MM.1S (cell line): ENCODE measurements around the gene MACROD2.

ENCODE experiments used
- DNase-seq: peaks from one replicate; pipeline ENCODE4 v3.0.0-alpha.2; 2015
- H2AFZ ChIP-seq: fragments of 300-600 bp; sonication (generic); 2 replicates; pipeline ENCODE4 v1.6.0; 2016; ENCODE audit warnings: antibody characterized with exemption, low read length
- H3F3A ChIP-seq: fragments of 300-600 bp; sonication (generic); 2 replicates; pipeline ENCODE4 v1.6.1; 2016; ENCODE audit warnings: mild to moderate bottlenecking, antibody characterized with exemption, low read length, moderate library complexity, mixed read lengths; ENCODE audit not compliant: insufficient read depth
- H3K27ac ChIP-seq: fragments of 300-600 bp; sonication (generic); 2 replicates; pipeline ENCODE4 v1.5.1; 2016; ENCODE audit warnings: mild to moderate bottlenecking, low read length
- H3K27me3 ChIP-seq: fragments of 300-600 bp; sonication (generic); replicated peaks from 2 replicates; pipeline ENCODE4 v1.6.0; 2016; ENCODE audit warnings: low read length; ENCODE audit not compliant: insufficient read depth
- H3K36me3 ChIP-seq: fragments of 300-600 bp; sonication (generic); replicated peaks from 2 replicates; pipeline ENCODE4 v1.6.1; 2016; ENCODE audit warnings: mild to moderate bottlenecking, low read length, mixed read lengths; ENCODE audit not compliant: insufficient read depth
- H3K4me1 ChIP-seq: fragments of 300-600 bp; sonication (generic); 2 replicates; pipeline ENCODE4 v1.6.1; 2016; ENCODE audit warnings: low read length, mixed read lengths
- H3K4me2 ChIP-seq: fragments of 300-600 bp; sonication (generic); 2 replicates; pipeline ENCODE4 v1.6.0; 2016; ENCODE audit warnings: low read depth, low read length
- H3K4me3 ChIP-seq: fragments of 300-600 bp; sonication (generic); 2 replicates; pipeline ENCODE4 v1.5.1; 2016; ENCODE audit warnings: low read length, mixed read lengths
- H3K79me2 ChIP-seq: fragments of 300-600 bp; sonication (generic); 2 replicates; pipeline ENCODE4 v1.6.1; 2016; ENCODE audit warnings: mixed run types, low read length, mixed read lengths
- H3K9ac ChIP-seq: fragments of 300-600 bp; sonication (generic); 2 replicates; pipeline ENCODE4 v1.6.1; 2016; ENCODE audit warnings: low read length, mixed read lengths
- H3K9me2 ChIP-seq: fragments of 300-600 bp; sonication (generic); replicated peaks from 2 replicates; pipeline ENCODE4 v1.6.1; 2016; ENCODE audit warnings: mild to moderate bottlenecking, low read length, mixed read lengths; ENCODE audit not compliant: insufficient read depth
- H3K9me3 ChIP-seq: fragments of 300-600 bp; sonication (generic); replicated peaks from 2 replicates; pipeline ENCODE4 v1.6.1; 2016; ENCODE audit warnings: mild to moderate bottlenecking, low read length, mixed read lengths; ENCODE audit not compliant: insufficient read depth
- H4K20me1 ChIP-seq: fragments of 300-600 bp; sonication (generic); 2 replicates; pipeline ENCODE4 v1.6.1; 2016; ENCODE audit warnings: mild to moderate bottlenecking, low read length, moderate library complexity, mixed read lengths; ENCODE audit not compliant: insufficient read depth
- EZH2 ChIP-seq: fragments of 300-600 bp; sonication (generic); optimal IDR thresholded peaks from 2 replicates; pipeline ENCODE3; 2017; ENCODE audit warnings: low read depth, mild to moderate bottlenecking, antibody characterized with exemption, low read length, mixed read lengths
- EZH2phosphoT487 ChIP-seq: fragments of 300-600 bp; sonication (generic); IDR thresholded peaks from 2 replicates; pipeline ENCODE4 v1.6.1; 2018; ENCODE audit warnings: antibody characterized with exemption, low read length
- TF ChIP-seq, protein P1 (sequence below): fragments of 300-600 bp; sonication (generic); IDR thresholded peaks from 2 replicates; pipeline ENCODE4 v1.5.1; 2016; ENCODE audit warnings: antibody characterized with exemption, low read length, mixed read lengths

The MACROD2 gene

DNA sequence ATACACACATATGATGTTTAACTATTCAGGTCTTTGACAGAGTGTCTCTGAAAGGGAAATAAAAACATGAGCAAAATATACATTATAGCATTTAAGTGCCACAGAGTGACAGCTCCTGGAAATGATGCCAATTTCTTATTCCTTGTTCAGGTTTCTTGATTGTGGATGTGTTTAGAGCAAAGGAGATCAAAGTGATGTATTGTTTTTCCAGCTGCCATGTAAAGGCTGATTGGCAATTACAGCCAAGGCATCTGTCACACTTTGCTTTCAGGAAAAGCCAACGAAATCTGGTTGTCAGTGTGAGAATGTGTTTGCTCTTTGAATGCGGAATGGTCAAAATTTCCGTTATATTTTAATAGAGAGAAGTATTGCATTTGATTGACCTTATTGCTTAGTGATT, 689.9 kb downstream of the MACROD2 start:
- Histone ChIP-seq H3F3A (no peaks in the 10 kb centered on the region), H3K9me2 (no peaks in the 10 kb centered on the region), H3K4me1 (no peaks in the 10 kb centered on the region), H3K4me2 (no peak overlapping the region), H3K36me3 (no peaks in the 10 kb centered on the region), H3K9ac (no peak overlapping the region), H3K27ac (no peak overlapping the region), H4K20me1 (no peaks in the 10 kb centered on the region), H3K9me3 (no peaks in the 10 kb centered on the region), H2AFZ (no peak overlapping the region), H3K79me2 (no peaks in the 10 kb centered on the region), H3K4me3 (no peak overlapping the region), H3K27me3 (no peaks in the 10 kb centered on the region)
- no peak for DNase-seq
- TF ChIP-seq, protein P1, sequence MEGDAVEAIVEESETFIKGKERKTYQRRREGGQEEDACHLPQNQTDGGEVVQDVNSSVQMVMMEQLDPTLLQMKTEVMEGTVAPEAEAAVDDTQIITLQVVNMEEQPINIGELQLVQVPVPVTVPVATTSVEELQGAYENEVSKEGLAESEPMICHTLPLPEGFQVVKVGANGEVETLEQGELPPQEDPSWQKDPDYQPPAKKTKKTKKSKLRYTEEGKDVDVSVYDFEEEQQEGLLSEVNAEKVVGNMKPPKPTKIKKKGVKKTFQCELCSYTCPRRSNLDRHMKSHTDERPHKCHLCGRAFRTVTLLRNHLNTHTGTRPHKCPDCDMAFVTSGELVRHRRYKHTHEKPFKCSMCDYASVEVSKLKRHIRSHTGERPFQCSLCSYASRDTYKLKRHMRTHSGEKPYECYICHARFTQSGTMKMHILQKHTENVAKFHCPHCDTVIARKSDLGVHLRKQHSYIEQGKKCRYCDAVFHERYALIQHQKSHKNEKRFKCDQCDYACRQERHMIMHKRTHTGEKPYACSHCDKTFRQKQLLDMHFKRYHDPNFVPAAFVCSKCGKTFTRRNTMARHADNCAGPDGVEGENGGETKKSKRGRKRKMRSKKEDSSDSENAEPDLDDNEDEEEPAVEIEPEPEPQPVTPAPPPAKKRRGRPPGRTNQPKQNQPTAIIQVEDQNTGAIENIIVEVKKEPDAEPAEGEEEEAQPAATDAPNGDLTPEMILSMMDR, result no peak
- TF ChIP-seq EZH2, result no peak
- TF ChIP-seq EZH2phosphoT487, result no peak

DNA sequence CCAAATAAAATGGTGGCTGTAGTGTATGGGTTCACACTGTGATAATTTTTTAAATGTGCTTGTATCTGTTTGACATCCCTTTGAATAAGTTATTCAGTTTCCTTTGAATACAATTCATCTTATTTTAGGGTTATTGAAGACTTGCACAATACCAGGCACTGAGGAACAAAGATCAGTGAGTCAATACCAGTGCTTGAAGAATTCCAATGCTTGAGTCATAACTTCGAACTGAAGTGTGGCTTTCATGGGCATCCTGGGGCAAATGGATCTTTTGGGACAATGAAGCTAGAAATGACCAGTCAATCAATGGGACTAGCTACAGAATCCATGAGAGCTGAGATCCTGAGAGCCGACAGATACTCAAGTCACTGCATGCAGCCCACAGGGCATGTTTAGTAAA, 692.0 kb downstream of the MACROD2 start:
- no peak overlapping the region for H3K4me2 ChIP-seq
- no peak overlapping the region for H2AFZ ChIP-seq
- no peaks in the 10 kb centered on the region for H3K4me1 ChIP-seq
- H3K9ac ChIP-seq, result no peak overlapping the region
- no peaks in the 10 kb centered on the region for H3K9me3 ChIP-seq
- H3F3A ChIP-seq, result no peaks in the 10 kb centered on the region
- TF ChIP-seq EZH2phosphoT487, result no peak
- TF ChIP-seq, protein P1, result no peak
- TF ChIP-seq EZH2, result no peak
- no peaks in the 10 kb centered on the region for H4K20me1 ChIP-seq
- no peaks in the 10 kb centered on the region for H3K79me2 ChIP-seq
- no peaks in the 10 kb centered on the region for H3K36me3 ChIP-seq
- H3K4me3 ChIP-seq, result no peak overlapping the region
- H3K27ac ChIP-seq, result no peak overlapping the region
- DNase-seq, result no peak
- no peaks in the 10 kb centered on the region for H3K27me3 ChIP-seq
- no peaks in the 10 kb centered on the region for H3K9me2 ChIP-seq

DNA sequence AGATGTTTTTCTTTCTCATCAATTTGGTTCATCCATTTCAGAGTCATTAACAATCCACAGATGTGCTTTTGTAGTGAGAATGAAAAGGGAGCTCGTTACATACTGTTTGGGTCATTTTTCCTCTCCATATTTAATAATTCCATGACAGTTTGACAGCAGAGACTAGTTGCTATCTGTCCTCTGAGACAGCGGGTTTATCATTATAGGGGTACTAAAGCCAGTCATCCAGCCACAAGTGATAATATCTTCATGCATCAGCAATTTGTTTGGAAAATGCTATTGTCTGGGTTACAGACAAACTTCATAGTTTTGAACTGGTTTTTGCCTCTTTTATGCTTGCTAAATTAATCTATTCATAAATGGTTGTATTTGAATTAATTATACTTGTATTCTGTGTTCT, 692.7 kb downstream of the MACROD2 start:
- Histone ChIP-seq H3K4me1 (no peaks in the 10 kb centered on the region), H2AFZ (no peak overlapping the region), H3K36me3 (no peaks in the 10 kb centered on the region), H3K9me3 (no peaks in the 10 kb centered on the region), H3K27ac (no peak overlapping the region), H3F3A (no peaks in the 10 kb centered on the region), H3K9ac (no peak overlapping the region), H3K27me3 (no peaks in the 10 kb centered on the region), H3K4me2 (no peak overlapping the region), H4K20me1 (no peaks in the 10 kb centered on the region), H3K4me3 (no peak overlapping the region), H3K79me2 (no peaks in the 10 kb centered on the region), H3K9me2 (no peaks in the 10 kb centered on the region)
- no peak for DNase-seq
- TF ChIP-seq EZH2 (no peak), EZH2phosphoT487 (no peak)
- TF ChIP-seq, protein P1, result no peak
